Ishikawa (cell line): ENCODE results near the gene KLHL26.

ENCODE experiments used
- EGR1 ChIP-seq: IDR thresholded peaks from 2 replicates; pipeline ENCODE4 v1.6.1; 2012
- EP300 ChIP-seq: IDR thresholded peaks from 2 replicates; pipeline ENCODE4 v1.6.1; 2012; ENCODE audit warnings: borderline replicate concordance
- MAX ChIP-seq: IDR thresholded peaks from 2 replicates; pipeline ENCODE4 v1.6.1; 2012
- NFIC ChIP-seq: IDR thresholded peaks from 2 replicates; pipeline ENCODE4 v1.6.1; 2012
- RAD21 ChIP-seq: IDR thresholded peaks from 2 replicates; pipeline ENCODE4 v1.6.1; 2012; ENCODE audit warnings: low read depth
- REST ChIP-seq: IDR thresholded peaks from 2 replicates; pipeline ENCODE4 v1.6.1; 2012; ENCODE audit warnings: low read depth, mild to moderate bottlenecking
- TAF1 ChIP-seq: IDR thresholded peaks from 2 replicates; pipeline ENCODE4 v1.6.1; 2012; ENCODE audit warnings: low read depth, mild to moderate bottlenecking
- TCF12 ChIP-seq: IDR thresholded peaks from 2 replicates; pipeline ENCODE4 v1.6.1; 2012; ENCODE audit warnings: low read depth
- ZBTB7A ChIP-seq: IDR thresholded peaks from 2 replicates; pipeline ENCODE4 v1.6.1; 2012; ENCODE audit warnings: low read depth

- TF ChIP-seq EGR1 (no peak), RAD21 (no peak), TCF12 (no peak), EP300 (no peak), REST (no peak), ZBTB7A (no peak), MAX (no peak), TAF1 (no peak), NFIC (no peak)
Observed at GRCh38 chr19:18616023-18616422, 20.8 kb upstream of the KLHL26 start.
